ENCODE measurements around the gene DAAM1. TPM values are rescaled to one million over a fixed set of nuclear protein-coding genes. Genes with fewer than 3 reads are reported as not detected.

Gene DAAM1
- polyA plus RNA-seq, 1 donor from 2014 or later: 161 TPM

- no peak for TF ChIP-seq SMC3 (conservative IDR thresholded peaks at IDR 0.05; ENCODE audit: poor library complexity)
- TF ChIP-seq EZH2 (IDR thresholded peaks at IDR 0.05; ENCODE audit: borderline replicate concordance, insufficient read depth, low read length, poor library complexity, severe bottlenecking): no peak
- no peak for TF ChIP-seq TAF1 (IDR thresholded peaks at IDR 0.05; ENCODE audit: low read depth)
- TF ChIP-seq EP300 (conservative IDR thresholded peaks at IDR 0.05; ENCODE audit: poor library complexity, severe bottlenecking): no peak
- Histone ChIP-seq H3K79me2 (replicated peaks; ENCODE audit: insufficient read depth, low read length) (no peaks in the 10 kb centered on the region), H3K27ac (ENCODE audit: low read length) (no peak overlapping the region), H3K36me3 (ENCODE audit: insufficient read depth, low read length) (peaks cover 28% of the 10 kb centered on the region), H3K9me2 (ENCODE audit: insufficient read depth, low read length) (no peaks in the 10 kb centered on the region), H4K20me1 (ENCODE audit: insufficient read depth) (no peaks in the 10 kb centered on the region), H3K9me3 (ENCODE audit: low read length) (no peaks in the 10 kb centered on the region), H3K4me3 (ENCODE audit: low read length) (no peak overlapping the region), H3F3A (ENCODE audit: insufficient read depth, low read length, poor library complexity, severe bottlenecking) (no peaks in the 10 kb centered on the region), H3K9ac (ENCODE audit: low read length) (no peak overlapping the region), H2AFZ (ENCODE audit: low read depth, low read length) (no peak overlapping the region), H3K27me3 (ENCODE audit: insufficient read depth, low read depth, low read length) (no peaks in the 10 kb centered on the region), H3K4me2 (ENCODE audit: low read length) (no peak overlapping the region)
Measured at GRCh38 chr14:59346329-59346728, 157.9 kb downstream of the DAAM1 start.

DNA sequence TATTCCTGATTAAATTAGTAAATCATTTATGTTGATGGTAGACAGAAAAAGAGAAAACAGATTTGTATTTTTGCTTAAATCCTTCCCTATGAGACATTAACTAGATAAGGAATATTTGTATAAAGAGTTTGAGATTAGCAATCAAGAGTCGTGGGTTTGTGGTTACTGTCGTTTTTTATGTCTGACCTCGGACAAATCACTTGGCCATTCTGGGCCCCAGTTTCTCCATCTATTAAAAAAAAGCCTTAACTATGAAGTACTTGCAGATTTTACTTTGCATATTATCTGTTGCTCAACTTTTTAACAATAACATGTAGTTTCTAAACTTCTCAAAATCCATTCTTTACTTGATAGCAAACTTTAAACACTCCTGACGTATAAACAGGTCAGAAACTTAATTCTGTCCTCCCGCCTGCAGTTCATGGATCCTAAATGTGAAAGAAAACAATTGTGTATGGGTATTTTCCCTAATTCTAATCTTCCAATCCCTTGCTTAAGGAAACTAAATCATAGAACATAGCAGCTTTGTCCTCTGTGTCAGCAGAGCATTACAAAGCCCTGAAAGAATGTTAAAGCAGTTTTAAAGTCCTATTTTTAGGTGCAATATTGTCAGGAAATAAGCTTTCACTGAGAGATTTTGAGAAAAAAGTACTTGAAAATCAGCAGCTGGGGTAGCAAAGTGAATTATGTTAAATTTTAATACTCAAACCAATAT is 158.5 kb downstream of the DAAM1 start:
- no peak overlapping the region for H3K27ac ChIP-seq (ENCODE audit: low read length)
- no peaks in the 10 kb centered on the region for H3K79me2 ChIP-seq (replicated peaks; ENCODE audit: insufficient read depth, low read length)
- TF ChIP-seq CTCF (IDR thresholded peaks at IDR 0.05; ENCODE audit: poor library complexity, severe bottlenecking): no peak
- no peak for TF ChIP-seq EP300 (conservative IDR thresholded peaks at IDR 0.05; ENCODE audit: poor library complexity, severe bottlenecking)
- TF ChIP-seq POLR2AphosphoS5 (IDR thresholded peaks at IDR 0.05): no peak
- no peak for TF ChIP-seq REST (IDR thresholded peaks at IDR 0.05; ENCODE audit: borderline replicate concordance)
- no peak for TF ChIP-seq RAD21 (conservative IDR thresholded peaks at IDR 0.05)
- peaks cover 22% of the 10 kb centered on the region for H3K36me3 ChIP-seq (ENCODE audit: insufficient read depth, low read length)
- no peaks in the 10 kb centered on the region for H3K9me3 ChIP-seq (ENCODE audit: low read length)
- H4K20me1 ChIP-seq (ENCODE audit: insufficient read depth): no peaks in the 10 kb centered on the region
- H3K27me3 ChIP-seq (ENCODE audit: insufficient read depth, low read depth, low read length): no peaks in the 10 kb centered on the region
- no peak overlapping the region for H3K4me2 ChIP-seq (ENCODE audit: low read length)
- H2AFZ ChIP-seq (ENCODE audit: low read depth, low read length): no peak overlapping the region
- no peak overlapping the region for H3K9ac ChIP-seq (ENCODE audit: low read length)
- H3F3A ChIP-seq (ENCODE audit: insufficient read depth, low read length, poor library complexity, severe bottlenecking): no peaks in the 10 kb centered on the region
- H3K4me3 ChIP-seq (ENCODE audit: low read length): no peak overlapping the region
- no peaks in the 10 kb centered on the region for H3K9me2 ChIP-seq (ENCODE audit: insufficient read depth, low read length)

- peaks cover 23% of the 10 kb centered on the region for H3K36me3 ChIP-seq (ENCODE audit: insufficient read depth, low read length)
- H3K27ac ChIP-seq (ENCODE audit: low read length): no peak overlapping the region
- H3K4me3 ChIP-seq (ENCODE audit: low read length): no peak overlapping the region
- no peaks in the 10 kb centered on the region for H3F3A ChIP-seq (ENCODE audit: insufficient read depth, low read length, poor library complexity, severe bottlenecking)
- H3K9ac ChIP-seq (ENCODE audit: low read length): no peak overlapping the region
- H3K27me3 ChIP-seq (ENCODE audit: insufficient read depth, low read depth, low read length): no peaks in the 10 kb centered on the region
- H2AFZ ChIP-seq (ENCODE audit: low read depth, low read length): no peak overlapping the region
- no peaks in the 10 kb centered on the region for H3K9me2 ChIP-seq (ENCODE audit: insufficient read depth, low read length)
- TF ChIP-seq EZH2 (IDR thresholded peaks at IDR 0.05; ENCODE audit: borderline replicate concordance, insufficient read depth, low read length, poor library complexity, severe bottlenecking): no peak
- TF ChIP-seq REST (IDR thresholded peaks at IDR 0.05; ENCODE audit: borderline replicate concordance): no peak
- no peak for TF ChIP-seq RAD21 (conservative IDR thresholded peaks at IDR 0.05)
- TF ChIP-seq EP300 (conservative IDR thresholded peaks at IDR 0.05; ENCODE audit: poor library complexity, severe bottlenecking): no peak
- TF ChIP-seq CTCF (IDR thresholded peaks at IDR 0.05; ENCODE audit: poor library complexity, severe bottlenecking): no peak
- no peak for TF ChIP-seq TAF1 (IDR thresholded peaks at IDR 0.05; ENCODE audit: low read depth)
- no peak for TF ChIP-seq SMC3 (conservative IDR thresholded peaks at IDR 0.05; ENCODE audit: poor library complexity)
- no peak for TF ChIP-seq POLR2AphosphoS5 (IDR thresholded peaks at IDR 0.05)
- TF ChIP-seq MXI1 (conservative IDR thresholded peaks at IDR 0.05; ENCODE audit: poor library complexity, severe bottlenecking): no peak
- no peaks in the 10 kb centered on the region for H4K20me1 ChIP-seq (ENCODE audit: insufficient read depth)
- no peaks in the 10 kb centered on the region for H3K79me2 ChIP-seq (replicated peaks; ENCODE audit: insufficient read depth, low read length)
- no peak overlapping the region for H3K4me2 ChIP-seq (ENCODE audit: low read length)
- no peaks in the 10 kb centered on the region for H3K9me3 ChIP-seq (ENCODE audit: low read length)
Measured at GRCh38 chr14:59347511-59347900, 159.0 kb downstream of the DAAM1 start.

Data from neural cell (in vitro differentiated cells).